H1 (cell line): ENCODE measurements around the gene MAPK9. TPM values are rescaled to one million over a fixed set of nuclear protein-coding genes. Genes with fewer than 3 reads are reported as not detected.

Experiments
- CTCF ChIA-PET: fragments of 300-600 bp; sonication (Branson Sonifier 250); formaldehyde crosslinking; loops from one replicate; lab custom pipeline; 2021; ENCODE audit not compliant: partially characterized antibody; lab: Charles Lee
- POLR2A ChIA-PET: fragments of 300-600 bp; sonication (Branson Sonifier 250); formaldehyde crosslinking; loops from one replicate; lab custom pipeline; 2021; ENCODE audit warnings: inconsistent platforms; ENCODE audit not compliant: partially characterized antibody; lab: Charles Lee
- DNase-seq, 2 experiments: peaks; one replicate each; pipeline versions ENCODE4 v3.0.0 to v3.0.0-alpha.2; 2010 to 2022; ENCODE audit warnings: low spot score in 2 of 2, low read depth in 1 of 2, mixed read lengths in 1 of 2
- FAIRE-seq: peaks from 2 replicates; lab custom pipeline; 2011; peaks lifted over from hg19 to GRCh38; lab: Jason Lieb, UNC
- H2AFZ ChIP-seq: 2 replicates; pipeline ENCODE4 v1.8.1; 2012; ENCODE audit warnings: low read length, inconsistent platforms
- H2AK5ac ChIP-seq: 2 replicates; pipeline ENCODE4 v1.6.1; 2013; ENCODE audit warnings: low read depth, low read length
- H2BK120ac ChIP-seq: replicated peaks from 2 replicates; pipeline ENCODE3; 2013; ENCODE audit warnings: low read depth, low read length, inconsistent platforms
- H2BK12ac ChIP-seq: 2 replicates; pipeline ENCODE4 v1.6.1; 2013; ENCODE audit warnings: low read depth, low read length
- H2BK15ac ChIP-seq: 2 replicates; pipeline ENCODE4 v1.6.1; 2013; ENCODE audit warnings: low read length
- H2BK20ac ChIP-seq: 2 replicates; pipeline ENCODE4 v1.6.1; 2013; ENCODE audit warnings: low read length
- H2BK5ac ChIP-seq: 2 replicates; pipeline ENCODE4 v1.6.1; 2013; ENCODE audit warnings: low read depth, low read length
- H3K14ac ChIP-seq: 2 replicates; pipeline ENCODE4 v1.6.1; 2013; ENCODE audit warnings: inconsistent platforms; ENCODE audit not compliant: insufficient read length
- H3K18ac ChIP-seq: 2 replicates; pipeline ENCODE4 v1.6.1; 2013; ENCODE audit warnings: low read length; ENCODE audit errors: extremely low read depth
- H3K23ac ChIP-seq: 2 replicates; pipeline ENCODE4 v1.6.1; 2013; ENCODE audit warnings: inconsistent platforms; ENCODE audit not compliant: insufficient read length
- H3K23me2 ChIP-seq: 2 replicates; pipeline ENCODE4 v1.6.1; 2013; ENCODE audit warnings: low read depth, low read length
- H3K27ac ChIP-seq: 2 replicates; pipeline ENCODE4 v1.6.1; 2011; ENCODE audit warnings: low read depth, low read length, inconsistent platforms
- H3K27me3 ChIP-seq, 4 experiments: replicated peaks in 1 of 4; 1 replicate in 1 of 4; 2 replicates in 3 of 4; pipeline versions ENCODE4 v1.6.1 to v1.8.1; 2011 to 2013; ENCODE audit warnings: low read length in 3 of 4, mild to moderate bottlenecking in 3 of 4, inconsistent platforms in 2 of 4, mixed read lengths in 2 of 4, moderate library complexity in 1 of 4; ENCODE audit not compliant: control insufficient read depth in 3 of 4, insufficient read depth in 3 of 4; ENCODE audit errors: extremely low read depth in 1 of 4
- H3K36me3 ChIP-seq, 4 experiments: 2 replicates each; pipeline versions ENCODE4 v1.6.1 to v1.8.1; 2011 to 2013; ENCODE audit warnings: mild to moderate bottlenecking in 4 of 4, low read length in 3 of 4, moderate library complexity in 2 of 4, control low read depth in 1 of 4, inconsistent platforms in 1 of 4; ENCODE audit not compliant: insufficient read depth in 4 of 4, control insufficient read depth in 2 of 4
- H3K4ac ChIP-seq: replicated peaks from 2 replicates; pipeline ENCODE3; 2013; ENCODE audit warnings: low read length, low read depth, mixed read lengths, inconsistent platforms; ENCODE audit not compliant: insufficient read length
- H3K4me1 ChIP-seq, 4 experiments: replicated peaks in 1 of 4; 1 replicate in 1 of 4; 2 replicates in 3 of 4; pipeline versions ENCODE4 v1.6.1 to v1.8.1; 2011 to 2013; ENCODE audit warnings: low read length in 3 of 4, inconsistent platforms in 2 of 4, mixed read lengths in 1 of 4; ENCODE audit not compliant: insufficient read depth in 4 of 4, control insufficient read depth in 3 of 4
- H3K4me2 ChIP-seq, 2 experiments: 2 replicates each; pipeline versions ENCODE4 v1.6.1 to v1.8.1; 2011 to 2013; ENCODE audit warnings: low read depth in 2 of 2, low read length in 2 of 2, control low read depth in 1 of 2, inconsistent platforms in 1 of 2, mild to moderate bottlenecking in 1 of 2; ENCODE audit not compliant: insufficient read depth in 1 of 2
- H3K4me3 ChIP-seq, 4 experiments: fragments of 200-600, 300-600 bp in 1 of 4; sonication (generic), shearing (Covaris generic), sonication (Bioruptor Twin) in 1 of 4; 2 replicates each; pipeline versions ENCODE4 v1.5.1 to v1.8.1; 2011 to 2016; ENCODE audit warnings: low read length in 4 of 4, low read depth in 3 of 4, control low read depth in 2 of 4, inconsistent platforms in 2 of 4, mild to moderate bottlenecking in 2 of 4, mixed read lengths in 1 of 4, moderate library complexity in 1 of 4; ENCODE audit not compliant: insufficient read depth in 2 of 4; ENCODE audit errors: extremely low read depth in 1 of 4
- H3K56ac ChIP-seq: replicated peaks from 2 replicates; pipeline ENCODE3; 2013; ENCODE audit warnings: low read depth, mild to moderate bottlenecking, mixed read lengths, low read length, inconsistent platforms; ENCODE audit not compliant: insufficient read length
- H3K79me1 ChIP-seq: 2 replicates; pipeline ENCODE4 v1.6.1; 2013; ENCODE audit warnings: low read depth, low read length, control low read depth
- H3K79me2 ChIP-seq, 2 experiments: 2 replicates each; pipeline versions ENCODE4 v1.6.1 to v1.8.1; 2012 to 2013; ENCODE audit warnings: low read length in 2 of 2, mild to moderate bottlenecking in 2 of 2, inconsistent platforms in 1 of 2; ENCODE audit not compliant: insufficient read depth in 2 of 2, control insufficient read depth in 1 of 2
- H3K9ac ChIP-seq, 4 experiments: replicated peaks in 1 of 4; 1 replicate in 1 of 4; 2 replicates in 3 of 4; pipeline versions ENCODE4 v1.6.1 to v1.8.1; 2011 to 2013; ENCODE audit warnings: low read depth in 3 of 4, low read length in 3 of 4, control low read depth in 2 of 4, mild to moderate bottlenecking in 2 of 4, moderate library complexity in 2 of 4, inconsistent platforms in 1 of 4; ENCODE audit errors: extremely low read depth in 1 of 4
- H3K9me3 ChIP-seq, 2 experiments: 2 replicates each; pipeline versions ENCODE4 v1.6.1 to v1.8.1; 2012 to 2013; ENCODE audit warnings: mild to moderate bottlenecking in 2 of 2, moderate library complexity in 2 of 2, control low read depth in 1 of 2, inconsistent platforms in 1 of 2, low read depth in 1 of 2, low read length in 1 of 2, mixed read lengths in 1 of 2; ENCODE audit not compliant: insufficient read depth in 2 of 2
- H4K20me1 ChIP-seq, 2 experiments: replicated peaks in 1 of 2; 2 replicates each; pipeline versions ENCODE3 to v1.8.1; 2011 to 2013; ENCODE audit warnings: inconsistent platforms in 2 of 2, low read length in 2 of 2, mild to moderate bottlenecking in 1 of 2; ENCODE audit not compliant: insufficient read depth in 2 of 2, control insufficient read depth in 1 of 2
- H4K5ac ChIP-seq: 2 replicates; pipeline ENCODE4 v1.6.1; 2013; ENCODE audit warnings: low read length, low read depth, mixed read lengths, inconsistent platforms; ENCODE audit not compliant: insufficient read length
- H4K8ac ChIP-seq: 2 replicates; pipeline ENCODE4 v1.8.0; 2013; ENCODE audit warnings: mild to moderate bottlenecking, moderate library complexity, low read length, inconsistent platforms; ENCODE audit not compliant: insufficient read depth; ENCODE audit errors: extremely low read depth
- H4K91ac ChIP-seq: replicated peaks from 2 replicates; pipeline ENCODE3; 2013; ENCODE audit warnings: low read length, mixed read lengths, inconsistent platforms; ENCODE audit not compliant: insufficient read length
- ASH2L ChIP-seq: fragments of 200-600, 300-600 bp; sonication (generic); IDR thresholded peaks from one replicate; pipeline ENCODE4 v1.7.1; 2017; ENCODE audit warnings: low read length
- BRCA1 ChIP-seq: IDR thresholded peaks from 2 replicates; pipeline ENCODE4 v1.6.1; 2012; ENCODE audit warnings: low read depth, low read length, improper control_type of control experiment
- EGR1 ChIP-seq: IDR thresholded peaks from 2 replicates; pipeline ENCODE4 v1.6.1; 2011; ENCODE audit warnings: low read depth, low read length, borderline replicate concordance
- EP300 ChIP-seq, 2 experiments: IDR thresholded peaks; 1 replicate in 1 of 2; 2 replicates in 1 of 2; pipeline ENCODE4 v1.6.1; 2011 to 2012; ENCODE audit warnings: low read depth in 2 of 2, low read length in 2 of 2, mild to moderate bottlenecking in 2 of 2, borderline replicate concordance in 1 of 2, inconsistent platforms in 1 of 2, moderate library complexity in 1 of 2
- EZH2 ChIP-seq: fragments of 200-600 bp; sonication (generic); IDR thresholded peaks from 2 replicates; pipeline ENCODE4 v1.7.1; 2012; ENCODE audit warnings: low read depth, mild to moderate bottlenecking, moderate library complexity, low read length, inconsistent platforms; ENCODE audit not compliant: severe bottlenecking
- HDAC6 ChIP-seq: IDR thresholded peaks from one replicate; pipeline ENCODE4 v1.7.1; 2012; ENCODE audit warnings: low read depth, mild to moderate bottlenecking, inconsistent platforms, low read length, moderate library complexity
- KDM4A ChIP-seq: IDR thresholded peaks from one replicate; pipeline ENCODE4 v1.7.1; 2012; ENCODE audit warnings: low read depth, mild to moderate bottlenecking, moderate library complexity, low read length, inconsistent platforms; ENCODE audit not compliant: severe bottlenecking
- RNF2 ChIP-seq: fragments of 200-900, 300-1000 bp; sonication (generic); IDR thresholded peaks from 2 replicates; pipeline ENCODE4 v1.7.1; 2016; ENCODE audit warnings: borderline replicate concordance, low read depth, mild to moderate bottlenecking, antibody characterized with exemption, low read length; ENCODE audit not compliant: poor library complexity, severe bottlenecking; ENCODE audit errors: missing control alignments
- SP2 ChIP-seq: IDR thresholded peaks from 2 replicates; pipeline ENCODE4 v1.6.1; 2012; ENCODE audit warnings: mild to moderate bottlenecking, low read length, inconsistent platforms
- SP4 ChIP-seq: IDR thresholded peaks from 2 replicates; pipeline ENCODE4 v1.6.1; 2012; ENCODE audit warnings: low read length, inconsistent platforms
- SRF ChIP-seq: IDR thresholded peaks from 2 replicates; pipeline ENCODE4 v1.6.1; 2011; ENCODE audit warnings: mild to moderate bottlenecking, low read depth, low read length, moderate library complexity
- WGBS, 2 experiments: shearing (Covaris generic) in 1 of 2; methylation state at CpG; one replicate each; pipeline versions ENCODE4 v1.1.6 to v1.1.7; 2013 to 2015; ENCODE audit warnings: low lambda C conversion rate in 2 of 2, mixed read lengths in 2 of 2, inconsistent platforms in 1 of 2, low coverage in 1 of 2, missing lambda C conversion rate in 1 of 2; ENCODE audit not compliant: insufficient replicate concordance in 2 of 2, insufficient coverage in 1 of 2, insufficient read length in 1 of 2; ENCODE audit errors: extremely low coverage in 1 of 2, missing lambda C conversion rate in 1 of 2; 5-methylcytosine and 5-hydroxymethylcytosine counted together
- polyA plus RNA-seq, 7 experiments: library from polyadenylated mRNA; depleted of rRNA in 3 of 7; stranded (reverse) in 5 of 7; unstranded in 2 of 7; fragments of >200 nt in 5 of 7; fragments of 200-250 nt in 2 of 7; gene quantifications; 1 replicate in 5 of 7; 2 replicates in 1 of 7; 4 replicates in 1 of 7; pipeline versions ENCODE4 v1.2.1 to v1.2.3, GENCODE V29; 2011 to 2013; ENCODE audit warnings: missing spikeins in 2 of 7, mixed read lengths in 2 of 7
- total RNA-seq: library from RNA; stranded (reverse); fragmentation: NEBNext Ultra II Directional; extraction: Animal tissue kit (Norgen Biotek cat#: 25700); gene quantifications from 2 replicates; pipeline ENCODE4 v1.2.1, GENCODE V29; 2021

Gene MAPK9
- total and polyA plus RNA-seq, 2 of the 8 experiments (the other 6 are each of a cell fraction or from before 2014, with no cell fraction given): 22.3 to 43.7 TPM

DNA sequence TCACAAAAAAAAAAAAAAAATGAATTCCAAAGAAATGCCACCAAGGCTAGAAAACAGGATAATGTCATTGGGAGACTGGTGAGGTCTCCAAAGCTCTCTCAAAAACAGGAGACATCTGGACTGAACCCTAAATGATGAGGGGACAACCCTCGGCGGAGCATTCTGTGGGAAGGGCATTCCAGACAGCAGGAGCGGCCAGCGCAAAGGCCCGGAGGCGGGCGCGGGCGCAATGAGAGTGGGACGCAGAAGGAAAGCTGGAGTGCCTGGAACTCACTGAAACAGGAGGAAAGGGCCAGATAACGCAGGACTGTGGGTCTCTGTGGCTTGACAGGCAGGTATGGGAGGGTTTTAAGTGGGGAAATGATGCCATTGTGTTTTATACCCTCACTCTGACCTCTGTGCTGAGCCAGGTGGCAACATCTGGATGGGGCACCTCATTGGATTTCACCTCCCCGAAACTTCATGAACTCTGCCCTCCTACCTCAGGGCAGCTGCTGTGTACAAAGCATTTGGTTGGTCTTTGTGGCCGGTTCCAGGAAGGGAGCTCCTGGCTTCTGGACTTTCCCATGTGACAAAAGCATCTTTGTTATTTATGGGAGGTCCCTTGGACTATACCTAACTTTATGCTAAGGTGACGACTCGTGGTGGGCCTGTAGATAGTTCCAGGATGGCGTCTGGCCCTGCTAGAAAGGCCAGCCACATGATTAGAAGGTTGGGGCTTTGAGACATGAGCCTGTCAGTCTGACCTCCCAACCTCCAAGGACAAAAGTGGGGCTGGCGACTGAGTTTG lies 11.5 kb upstream of the MAPK9 start:
- Histone ChIP-seq H2BK20ac (no peak overlapping the region), H3K27me3 (no peaks in the 10 kb centered on the region), H4K20me1 (peaks cover 5 to 7% of the 10 kb centered on the region in 2 experiments), H3K14ac (no peak overlapping the region), H3K18ac (no peak overlapping the region), H3K23me2 (no peaks in the 10 kb centered on the region), H2BK15ac (no peak overlapping the region), H3K79me2 (no peaks in the 10 kb centered on the region), H4K5ac (no peak overlapping the region), H3K36me3 (peaks cover 18 to 67% (median 54%) of the 10 kb centered on the region in 4 experiments), H2BK5ac (no peak overlapping the region), H3K4me1 (no peaks in the 10 kb centered on the region), H2AFZ (no peak overlapping the region), H2BK12ac (no peak overlapping the region), H4K8ac (no peak overlapping the region), H4K91ac (no peak overlapping the region), H3K4ac (no peak overlapping the region), H3K27ac (no peak overlapping the region), H3K4me2 (no peak overlapping the region), H3K4me3 (no peak overlapping the region), H3K56ac (no peak overlapping the region), H3K9me3 (no peaks in the 10 kb centered on the region), H2AK5ac (no peak overlapping the region), H2BK120ac (no peak overlapping the region), H3K23ac (no peak overlapping the region), H3K79me1 (no peaks in the 10 kb centered on the region; the same call in 1 of the 2 replicates), H3K9ac (no peak overlapping the region)
- DNase-seq (no peak), FAIRE-seq (no peak)
- 91% methylated on average over 17 of the region's 17 CpGs; no CpG with 5 or more reads in 1 of the 2 experiments for whole genome bisulfite sequencing, 2 experiments
- ChIA-PET CTCF (interaction anchor here (1.0 to 8.5 kb wide), 6 partner anchors 9 to 167 kb away, joined by 3 to 93 read pairs (median 6); no protein-coding TSS in a partner anchor), POLR2A (interaction anchor here (0.7 to 1.6 kb wide), 5 partner anchors 9 to 24 kb away, joined by 3 to 10 read pairs (median 4); no protein-coding TSS in a partner anchor)
- TF ChIP-seq BRCA1 (no peak), SP4 (no peak), HDAC6 (no peak), RNF2 (no peak), EP300 (IDR thresholded peaks at IDR 0.05; ENCODE audit: borderline replicate concordance in 1 of 2, low read depth in 2 of 2, low read length in 2 of 2) (no peak), KDM4A (no peak), EGR1 (no peak), EZH2 (no peak), SP2 (no peak), ASH2L (no peak), SRF (no peak)
